Inferior parietal cortex (tissue), 1 donor: Measurements from ENCODE around the gene SNRPA1.
"Not testable (repeated sequence)": the region's sequence is repeated elsewhere in the genome, so short reads cannot be mapped to it uniquely, and the experiment has no call there.

ENCODE experiments used
- DNase-seq: peaks from one replicate; pipeline ENCODE4 v3.0.0-alpha.2; 2016; ENCODE audit errors: extremely low spot score

The SNRPA1 gene

DNA sequence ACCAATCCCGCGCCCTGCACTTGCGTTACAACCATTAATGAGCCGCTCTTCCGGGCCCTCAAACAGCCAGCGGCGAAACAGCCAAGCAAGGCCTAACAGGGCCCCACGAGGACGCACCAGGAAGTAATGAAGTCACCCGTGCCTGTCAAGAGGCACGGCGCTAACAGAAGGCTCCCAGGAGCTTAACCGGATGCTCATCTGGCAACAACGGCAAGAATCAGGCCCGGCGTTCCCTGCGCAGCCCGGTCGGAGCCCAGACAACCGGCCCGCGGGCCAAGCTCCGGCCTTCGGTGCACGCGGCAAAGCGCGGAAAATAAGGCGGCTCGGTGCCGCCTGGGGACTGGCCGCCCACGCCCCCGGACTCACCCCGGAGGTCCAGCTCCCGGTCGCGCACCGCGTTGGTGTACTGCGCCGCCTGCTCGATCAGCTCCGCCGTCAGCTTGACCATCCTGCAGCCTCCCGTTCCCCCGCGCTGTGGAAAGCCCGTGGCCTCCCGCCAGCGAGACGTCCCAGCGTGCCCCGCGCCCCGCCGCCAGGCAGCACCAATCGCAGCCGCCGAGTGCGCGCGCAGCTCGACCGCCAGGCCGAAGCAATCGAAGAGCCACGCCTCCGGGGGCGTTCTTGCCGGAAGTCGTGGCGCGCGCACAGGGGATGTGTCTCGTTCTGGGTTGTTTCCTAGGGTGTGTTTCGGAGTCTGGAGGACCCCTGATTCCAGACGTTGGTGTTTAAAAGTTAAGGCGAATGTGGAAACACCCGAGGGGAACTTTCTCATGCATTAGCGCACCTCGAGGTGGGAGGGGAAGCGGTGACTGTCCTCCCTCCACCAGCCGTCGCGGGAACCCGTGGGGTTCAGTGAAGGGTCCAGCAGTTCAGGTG, at the start of gene SNRPA1:
TSS of gene SNRPA1 (minus strand) at position 518 of the 876 bp plus-strand sequence. CDS start at position 448, 70 bp downstream.
- peak; percentile 93 for DNase-seq

- no peak for DNase-seq
These were observed 47.0 kb upstream of the SNRPA1 start for GRCh38 chr15:101342056-101342455.

DNA sequence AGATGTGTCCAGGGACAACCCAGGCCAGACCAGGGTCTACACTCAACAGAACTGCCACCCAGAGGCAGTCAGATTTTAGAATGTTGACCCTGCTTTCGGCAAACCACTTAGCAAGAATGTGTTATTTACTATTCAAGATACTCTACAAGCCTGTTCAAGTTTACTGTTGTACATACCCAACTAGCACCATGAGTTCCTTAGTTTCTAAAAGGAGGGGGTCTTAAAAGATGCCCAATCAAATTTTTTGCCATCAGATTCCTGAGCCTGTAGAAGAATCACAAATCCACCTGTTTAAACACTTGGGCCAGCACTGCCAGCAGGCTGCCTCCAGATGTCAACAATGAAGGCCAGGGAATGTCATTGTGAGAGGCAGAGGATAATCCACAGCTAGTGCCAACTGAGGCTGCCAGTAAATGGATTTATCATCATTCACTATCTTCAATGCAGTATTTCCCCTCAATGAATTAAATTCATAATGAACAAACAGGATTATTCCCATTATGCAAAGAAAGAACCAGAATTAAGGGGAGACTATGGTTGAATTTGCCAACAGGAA, 43.5 kb upstream of the SNRPA1 start:
- DNase-seq: no peak

GRCh38 chr15:101337976-101338375, 42.9 kb upstream of the SNRPA1 start:
- DNase-seq: no peak

- not testable (repeated sequence) for DNase-seq
These were observed 39.1 kb upstream of the SNRPA1 start for GRCh38 chr15:101333907-101334789.

DNA sequence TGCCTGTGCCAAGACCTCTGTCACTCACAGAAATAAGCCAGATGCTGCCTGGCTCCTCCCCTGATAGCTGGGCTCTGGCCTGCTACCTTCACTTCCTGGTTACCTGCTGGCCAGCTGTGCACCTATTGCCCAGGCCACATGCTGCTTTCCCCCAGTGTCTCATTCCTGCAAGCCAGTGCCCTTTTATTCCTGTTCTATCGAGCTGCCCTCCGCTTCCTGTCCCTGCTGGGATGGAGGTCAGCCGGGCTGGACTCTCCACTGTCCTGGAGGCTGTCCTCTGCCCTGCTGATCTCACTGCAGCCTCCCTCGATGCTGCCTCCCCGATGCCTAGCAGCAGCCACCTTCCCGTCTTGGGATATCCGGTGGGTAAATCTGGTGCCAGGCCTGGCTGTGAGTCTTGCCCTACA, 37.0 kb upstream of the SNRPA1 start:
- no peak for DNase-seq

DNA sequence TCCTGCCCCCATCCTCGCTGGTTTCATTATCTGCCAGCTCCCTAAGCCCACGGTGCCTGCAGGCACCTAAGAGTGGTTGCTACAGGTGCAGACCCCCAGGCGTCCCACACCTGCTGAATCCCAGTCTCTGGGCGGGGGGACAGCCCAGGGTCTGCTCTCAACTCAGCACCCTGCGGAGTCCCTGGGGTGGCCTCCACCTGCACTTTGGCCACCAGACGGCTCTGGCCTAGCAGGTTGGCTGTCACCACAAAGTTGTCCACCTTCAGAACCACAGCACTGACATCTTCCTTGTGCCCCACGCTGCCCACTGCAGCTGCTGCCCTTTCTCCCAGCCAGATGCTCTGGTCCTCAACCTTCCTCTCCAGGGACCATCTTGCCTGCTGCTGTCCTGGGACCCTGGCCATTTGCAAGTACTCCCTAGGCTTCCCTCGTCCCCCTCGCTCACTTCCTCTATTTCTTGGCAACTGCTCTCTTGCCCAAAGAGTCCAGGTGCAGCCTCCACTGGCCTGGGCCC, 34.9 kb upstream of the SNRPA1 start:
- no peak for DNase-seq

GRCh38 chr15:101329309-101329863, 34.3 kb upstream of the SNRPA1 start:
- no peak for DNase-seq

GRCh38 chr15:101328001-101328400, 33.0 kb upstream of the SNRPA1 start:
- no peak for DNase-seq

- no peak for DNase-seq
These were observed 32.2 kb upstream of the SNRPA1 start for GRCh38 chr15:101327147-101327740.

GRCh38 chr15:101326462-101327146, 31.6 kb upstream of the SNRPA1 start:
- no peak for DNase-seq

GRCh38 chr15:101326026-101326315, 30.9 kb upstream of the SNRPA1 start:
- DNase-seq: no peak

DNA sequence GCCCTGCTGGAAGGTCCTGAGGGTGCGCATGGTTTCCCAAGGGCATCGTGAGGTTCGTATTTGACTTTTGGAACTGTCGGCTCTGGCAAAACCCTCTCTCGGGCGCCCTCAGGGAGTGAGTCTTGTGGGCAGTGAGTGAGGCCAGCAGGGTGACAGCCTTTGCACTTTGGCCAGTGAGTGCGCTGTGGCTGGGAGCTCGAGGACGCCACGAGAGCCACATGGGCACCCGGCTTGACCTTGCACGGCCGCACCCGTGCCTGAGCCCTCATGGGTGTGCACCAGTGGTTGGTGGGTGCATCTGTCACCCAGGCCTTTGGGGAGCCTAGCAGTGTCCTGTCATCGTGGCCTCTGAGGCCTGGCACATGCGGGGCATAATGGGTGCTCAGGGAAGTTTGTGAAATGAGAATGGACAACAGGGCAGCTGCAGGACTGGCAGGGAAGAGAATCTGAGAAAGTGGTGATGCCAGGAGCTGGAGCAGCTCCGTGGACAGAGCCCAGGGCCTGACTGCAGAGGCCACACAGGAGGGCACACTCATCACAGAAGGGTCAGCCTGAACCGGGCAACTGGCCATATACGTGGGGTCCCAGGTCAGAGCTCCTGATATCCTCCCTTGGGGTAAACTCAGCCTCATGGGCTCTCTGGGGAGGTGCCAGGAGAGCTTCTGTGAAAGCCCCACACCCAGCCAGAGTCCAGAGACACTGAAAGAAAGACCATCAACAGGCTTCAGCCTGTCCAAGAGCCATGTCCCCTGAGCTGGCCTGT, 30.4 kb upstream of the SNRPA1 start:
- DNase-seq: no peak

DNA sequence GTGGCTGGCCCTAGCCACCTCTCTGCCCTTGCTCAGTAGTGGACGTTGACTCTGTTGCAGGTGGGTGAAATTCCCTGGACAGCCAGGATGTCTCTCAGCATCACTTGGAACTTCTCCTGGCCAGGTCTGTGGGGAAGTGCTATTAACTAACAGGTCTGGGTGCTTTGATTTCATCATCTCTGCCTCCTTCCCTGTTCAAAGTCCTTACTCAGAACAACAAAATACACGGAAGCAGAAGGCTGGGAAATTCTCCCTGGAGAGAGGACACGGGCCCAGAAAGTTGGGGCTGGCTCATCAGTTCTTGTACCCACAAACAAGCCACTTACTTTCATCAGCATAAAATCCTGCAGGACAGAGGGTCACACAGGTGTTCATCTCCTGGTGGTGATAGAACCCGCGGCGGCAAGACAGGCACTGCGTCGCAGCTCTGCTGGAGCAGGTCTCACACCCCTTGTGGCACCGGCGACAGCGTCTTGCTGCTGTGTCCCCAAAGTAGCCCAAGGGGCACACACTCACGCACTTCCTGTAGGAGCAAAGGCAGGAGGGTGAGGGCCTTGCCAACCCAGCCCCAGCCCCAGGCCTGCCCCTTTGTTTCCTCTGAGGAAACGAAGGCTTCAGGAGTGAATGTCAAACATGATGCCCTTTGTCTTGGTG, 29.6 kb upstream of the SNRPA1 start:
- no peak for DNase-seq

- DNase-seq: no peak
These were observed 28.9 kb upstream of the SNRPA1 start for GRCh38 chr15:101323793-101324523.

DNA sequence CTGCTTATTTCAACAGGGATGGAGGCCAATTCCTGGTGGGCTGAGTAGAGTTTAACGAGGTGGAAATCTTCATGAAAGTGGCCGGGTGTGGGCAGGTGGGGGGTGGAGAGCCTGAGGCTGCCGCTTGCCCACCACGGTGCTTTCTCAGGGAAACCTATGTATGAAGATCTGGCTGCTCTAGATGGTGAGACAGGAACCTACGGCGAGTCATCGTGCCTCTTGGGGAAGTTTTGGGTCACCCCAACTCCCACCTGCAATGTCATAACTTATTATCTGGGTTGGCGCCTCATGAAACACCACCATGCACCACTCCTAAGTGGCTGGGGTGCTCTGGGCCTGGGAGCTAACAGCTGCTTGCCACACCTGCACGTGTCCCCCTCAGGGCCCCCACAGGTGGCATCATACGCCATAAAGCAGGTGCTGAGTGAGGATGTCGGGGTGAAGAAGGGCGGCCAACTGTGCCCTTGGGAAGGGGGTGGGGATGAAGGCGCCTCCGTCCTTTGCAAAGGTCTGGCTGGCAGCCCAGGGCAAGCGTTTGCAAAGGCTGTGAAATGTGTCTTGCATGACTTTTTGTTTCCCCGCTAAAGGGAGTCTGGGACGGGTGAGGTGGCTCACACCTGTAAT, 27.9 kb upstream of the SNRPA1 start:
- no peak for DNase-seq

GRCh38 chr15:101322016-101322695, 27.1 kb upstream of the SNRPA1 start:
- DNase-seq: no peak

DNA sequence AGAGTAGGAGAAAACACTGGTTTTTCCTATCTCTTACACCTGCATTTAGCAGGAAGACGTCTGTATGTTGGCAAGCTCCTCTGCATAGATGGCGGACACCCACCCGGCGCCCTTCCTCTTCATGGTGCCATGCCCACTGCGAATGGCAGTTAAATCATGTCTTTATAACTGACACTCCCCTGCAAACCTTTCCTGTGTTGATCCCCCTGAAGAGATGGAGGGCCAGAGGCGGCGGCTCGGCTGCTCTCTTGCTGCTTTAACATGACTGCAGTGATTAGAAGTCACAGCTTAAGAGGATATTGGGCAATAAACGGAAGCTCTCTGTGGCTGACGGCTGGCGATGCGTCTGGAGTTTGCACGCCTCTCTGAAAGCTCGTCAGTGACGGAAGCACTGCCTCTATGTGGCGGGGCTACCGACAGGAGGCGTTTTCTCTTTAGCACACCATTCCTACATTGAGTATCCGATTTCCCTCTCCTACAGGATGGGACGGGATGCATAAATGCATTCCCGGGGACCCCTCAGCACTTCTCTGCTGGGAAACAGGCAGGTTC, 25.5 kb upstream of the SNRPA1 start:
- DNase-seq: no peak
